Measurements from ENCODE around the gene ZCCHC14.
"Not testable (repeated sequence)": the region's sequence is repeated elsewhere in the genome, so short reads cannot be mapped to it uniquely, and the experiment has no call there.

ZCCHC14 gene

DNA sequence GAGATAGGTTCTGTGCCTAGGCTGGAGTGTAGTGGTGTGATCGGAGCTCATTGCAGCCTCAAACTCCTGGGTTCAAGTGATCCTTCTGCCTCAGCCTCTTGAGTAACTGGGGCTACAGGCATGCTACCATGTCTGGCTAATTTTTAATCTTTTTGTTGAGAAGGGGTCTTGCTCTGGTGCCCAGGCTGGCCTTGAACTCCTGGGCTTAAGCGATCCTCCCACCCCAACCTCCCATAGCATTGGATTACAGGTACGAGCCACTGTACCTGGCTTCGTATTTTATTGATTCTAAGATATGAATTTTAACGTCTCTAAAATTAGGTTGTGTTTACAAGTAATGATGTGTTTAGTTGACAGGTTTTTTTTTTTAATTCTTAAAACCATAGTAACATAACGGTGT lies 30.8 kb upstream of the ZCCHC14 start:
- not testable (repeated sequence) for DNase-seq

DNA sequence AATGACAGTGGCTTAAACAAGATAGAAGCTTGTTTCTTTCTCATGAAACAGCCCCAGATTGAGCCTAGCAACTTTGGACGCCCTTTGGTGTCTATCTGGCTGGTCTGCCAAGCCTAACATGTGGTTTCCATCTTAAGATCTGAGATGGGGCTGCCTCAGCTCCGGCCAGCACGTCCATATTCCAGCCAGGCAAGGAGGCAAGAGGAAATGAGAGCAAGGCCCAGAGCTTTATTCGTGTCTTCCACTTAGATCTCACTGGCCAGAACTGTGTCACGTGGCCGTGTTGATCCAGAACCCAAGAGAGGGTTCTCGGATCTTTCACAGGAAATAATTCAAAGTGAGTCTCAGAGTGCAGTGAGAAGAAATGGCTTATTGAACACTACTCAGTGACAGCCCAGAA lies 28.9 kb upstream of the ZCCHC14 start:
- DNase-seq: not testable (repeated sequence)

DNA sequence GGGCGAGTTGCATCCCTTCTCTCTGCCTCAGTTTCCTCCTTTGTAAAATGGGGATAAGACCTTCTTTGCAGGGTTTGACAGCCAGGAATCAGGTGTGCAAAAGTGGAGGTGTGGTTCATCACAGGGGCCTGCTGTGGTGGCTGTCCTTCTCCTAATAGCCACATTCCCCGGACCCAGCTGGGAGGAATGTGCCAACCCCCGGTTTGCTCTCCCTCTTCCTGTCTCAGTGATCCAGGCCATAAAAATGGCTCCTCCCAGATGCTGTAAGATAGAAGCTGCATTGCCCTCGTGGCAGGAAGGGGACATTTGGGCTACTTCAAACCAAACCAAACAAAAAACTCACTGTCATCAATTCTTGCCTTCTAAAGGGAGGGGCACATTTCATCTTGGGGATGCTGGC lies 26.3 kb upstream of the ZCCHC14 start:
- not testable (repeated sequence) for DNase-seq

DNA sequence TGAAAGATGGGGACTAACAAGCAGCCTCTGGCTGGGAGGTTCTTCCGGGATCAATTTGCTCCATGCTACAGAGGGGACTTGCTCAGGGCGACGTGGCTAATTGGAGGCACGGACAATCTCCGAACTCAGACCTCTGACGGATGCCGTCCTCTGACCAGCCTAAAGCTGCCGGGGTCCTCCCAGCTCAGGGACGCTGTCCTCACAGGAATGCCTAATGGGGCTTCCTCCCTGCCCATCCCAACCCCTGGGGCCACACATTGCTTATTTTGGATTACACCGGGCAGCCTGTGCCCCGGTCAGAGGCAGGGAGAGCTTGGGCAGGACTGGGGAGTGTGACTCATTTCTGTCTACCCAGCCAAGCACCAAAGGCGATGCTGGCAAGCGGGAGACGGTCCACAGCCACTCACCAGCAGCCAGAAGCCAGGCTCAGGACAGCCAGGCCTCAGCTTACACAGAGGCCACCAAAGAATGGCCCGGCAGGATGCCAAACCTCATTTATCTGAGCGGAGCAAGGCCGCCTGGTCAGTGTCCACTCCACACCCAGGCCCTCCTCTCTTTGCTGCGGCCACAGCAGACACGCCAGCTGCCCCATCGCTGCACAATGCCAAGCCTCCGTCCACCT lies 25.7 kb upstream of the ZCCHC14 start:
- not testable (repeated sequence) for DNase-seq

DNA sequence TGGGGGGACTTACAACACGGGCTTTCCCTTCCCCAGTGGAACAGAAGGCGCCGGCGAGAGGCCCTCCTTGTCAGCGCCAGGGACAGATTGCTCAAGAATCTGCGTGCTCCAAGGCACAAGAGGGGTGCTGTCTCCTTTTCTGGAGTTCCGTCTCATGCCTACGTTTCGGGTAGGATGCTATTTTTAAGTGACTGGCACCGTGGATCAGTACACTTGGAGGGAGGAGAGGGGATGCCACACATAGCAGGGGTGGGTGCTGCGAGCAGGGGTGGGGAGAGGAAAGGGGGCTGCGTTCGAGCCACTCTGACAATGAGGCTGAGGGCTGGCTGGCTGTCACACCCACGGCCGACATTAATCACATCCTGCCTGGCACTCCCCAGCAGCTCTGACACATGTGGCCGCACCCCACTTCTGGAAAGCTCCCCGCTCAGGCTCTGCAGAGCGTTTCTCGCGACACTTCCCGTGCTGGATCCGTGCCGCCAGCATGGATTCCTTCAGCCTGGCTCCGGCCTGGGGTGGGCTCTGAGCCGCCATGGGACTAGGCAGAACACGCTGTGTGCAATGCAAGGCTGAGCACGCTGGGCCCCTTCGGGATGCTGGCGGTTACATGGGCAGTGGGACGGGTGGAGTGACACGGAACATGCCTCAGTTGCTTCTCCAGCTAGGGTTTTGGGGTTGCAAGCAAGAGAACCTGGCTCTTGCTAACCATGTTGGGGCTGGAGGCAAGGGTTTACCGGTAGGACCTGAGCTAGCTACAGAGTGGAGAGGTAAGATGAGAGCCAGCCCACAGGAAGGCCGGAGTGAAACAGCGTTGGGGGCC lies 25.0 kb upstream of the ZCCHC14 start:
- DNase-seq: not testable (repeated sequence)

DNA sequence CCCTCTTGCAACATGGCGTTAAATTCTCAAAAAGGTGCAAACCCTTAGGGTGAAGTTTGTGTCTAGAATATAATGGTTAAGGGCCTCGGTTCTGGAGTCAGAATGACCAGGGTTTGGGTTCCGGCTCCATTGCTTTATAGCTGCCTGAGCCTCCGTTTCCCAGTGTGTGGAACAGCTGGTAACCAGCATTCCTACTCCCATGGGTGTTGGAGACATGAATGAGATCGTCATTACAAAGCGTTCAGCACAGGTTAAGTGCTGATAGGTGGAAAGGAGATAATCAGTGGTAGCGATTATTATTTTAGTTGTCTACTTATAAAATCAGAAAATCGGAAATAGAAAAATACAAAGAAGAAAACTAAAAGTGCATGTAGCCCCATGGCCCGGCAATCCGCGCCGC lies 23.5 kb upstream of the ZCCHC14 start:
- no peak for DNase-seq

DNA sequence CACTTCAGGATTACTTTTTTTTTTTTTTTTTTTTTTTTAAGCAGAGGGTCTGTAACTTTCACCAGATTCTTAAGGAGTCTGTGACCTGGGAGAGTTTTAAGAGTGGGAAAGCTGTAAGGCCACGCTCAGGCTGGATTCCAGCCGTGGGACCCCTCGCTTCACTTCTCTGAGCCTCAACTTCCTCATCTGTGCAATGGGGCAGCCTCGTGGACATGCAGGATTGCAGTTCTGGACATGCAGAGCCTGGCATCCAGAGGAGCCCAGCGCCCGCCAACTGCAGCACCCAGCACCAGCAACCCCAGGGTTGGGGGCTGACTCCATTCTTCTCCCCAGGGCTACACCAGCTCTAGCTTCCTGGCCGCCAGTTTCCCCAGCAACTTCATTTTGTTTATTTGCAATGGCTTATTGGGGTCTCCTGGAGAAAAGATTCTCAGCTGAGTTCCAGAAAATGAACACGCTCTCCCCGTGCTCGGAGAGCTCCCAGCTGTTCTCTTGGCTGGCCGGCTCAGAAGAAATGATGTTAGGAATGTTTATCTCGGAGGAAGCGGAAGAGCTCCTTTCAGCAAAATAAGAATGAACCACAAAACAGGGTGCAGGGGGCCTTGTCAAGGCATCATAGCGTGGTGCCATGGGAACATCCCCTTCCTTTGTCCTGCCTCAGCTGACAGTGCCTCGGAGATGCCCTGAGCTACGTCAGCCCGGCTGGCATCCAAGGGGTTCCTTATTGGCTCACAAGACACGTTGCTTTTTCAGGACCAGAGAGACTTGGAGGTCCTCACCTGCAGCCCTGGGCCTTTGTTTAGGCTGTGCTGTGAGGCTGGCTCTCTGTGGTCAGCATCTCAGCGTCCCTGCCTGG lies 22.9 kb upstream of the ZCCHC14 start:
- no peak for DNase-seq

DNA sequence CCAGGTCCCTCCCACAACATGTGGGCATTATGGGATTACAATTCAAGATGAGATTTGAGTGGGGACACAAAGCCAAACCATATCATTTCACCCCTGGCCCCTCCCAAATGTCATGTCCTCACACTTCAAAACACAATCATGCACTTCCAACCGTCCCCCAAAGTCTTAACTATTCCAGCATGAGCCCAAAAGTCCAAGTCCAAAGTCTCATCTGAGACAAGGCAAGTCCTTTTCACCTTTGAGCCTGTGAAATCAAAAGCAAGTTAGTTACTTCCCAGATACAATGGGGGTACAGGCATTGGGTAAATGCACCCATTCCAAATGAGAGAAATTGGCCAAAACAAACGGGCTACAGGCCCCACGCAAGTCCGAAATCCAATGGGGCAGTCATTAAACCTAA lies 17.0 kb upstream of the ZCCHC14 start:
- DNase-seq: not testable (repeated sequence)

DNA sequence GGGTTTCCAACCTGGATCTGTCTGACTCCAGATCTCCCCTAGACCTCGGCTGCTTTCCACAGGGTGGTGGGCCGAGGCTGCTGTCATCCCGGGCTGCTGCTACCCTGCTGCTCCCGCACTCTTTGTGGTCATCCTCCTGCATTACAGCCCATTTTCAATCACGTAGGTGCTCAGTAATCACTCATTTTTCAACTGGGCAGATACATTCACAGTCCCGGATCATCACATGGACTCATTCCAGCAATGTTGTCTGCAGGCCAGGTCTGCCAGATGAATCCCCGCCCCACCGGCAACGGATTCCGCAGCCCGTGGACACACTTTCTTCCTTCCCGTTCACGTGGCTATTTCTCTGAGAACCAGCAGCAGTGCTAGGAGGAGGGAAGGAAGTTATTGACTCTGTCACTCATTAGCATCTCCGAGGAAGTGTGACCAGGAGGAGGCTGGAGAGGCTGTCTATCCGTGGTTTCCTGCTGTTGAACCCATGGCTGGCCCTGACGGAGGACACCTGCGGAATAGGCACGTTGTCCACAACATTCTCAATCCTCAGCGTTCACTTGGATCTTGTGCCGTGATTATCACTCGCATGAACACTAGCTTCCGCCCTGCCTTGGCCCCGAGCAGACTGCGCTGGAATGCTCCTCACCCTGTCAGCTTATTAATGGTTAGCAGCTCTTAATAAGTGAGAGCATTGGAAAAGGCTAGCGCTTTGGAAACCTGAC lies 14.7 kb upstream of the ZCCHC14 start:
- DNase-seq: no peak

DNA sequence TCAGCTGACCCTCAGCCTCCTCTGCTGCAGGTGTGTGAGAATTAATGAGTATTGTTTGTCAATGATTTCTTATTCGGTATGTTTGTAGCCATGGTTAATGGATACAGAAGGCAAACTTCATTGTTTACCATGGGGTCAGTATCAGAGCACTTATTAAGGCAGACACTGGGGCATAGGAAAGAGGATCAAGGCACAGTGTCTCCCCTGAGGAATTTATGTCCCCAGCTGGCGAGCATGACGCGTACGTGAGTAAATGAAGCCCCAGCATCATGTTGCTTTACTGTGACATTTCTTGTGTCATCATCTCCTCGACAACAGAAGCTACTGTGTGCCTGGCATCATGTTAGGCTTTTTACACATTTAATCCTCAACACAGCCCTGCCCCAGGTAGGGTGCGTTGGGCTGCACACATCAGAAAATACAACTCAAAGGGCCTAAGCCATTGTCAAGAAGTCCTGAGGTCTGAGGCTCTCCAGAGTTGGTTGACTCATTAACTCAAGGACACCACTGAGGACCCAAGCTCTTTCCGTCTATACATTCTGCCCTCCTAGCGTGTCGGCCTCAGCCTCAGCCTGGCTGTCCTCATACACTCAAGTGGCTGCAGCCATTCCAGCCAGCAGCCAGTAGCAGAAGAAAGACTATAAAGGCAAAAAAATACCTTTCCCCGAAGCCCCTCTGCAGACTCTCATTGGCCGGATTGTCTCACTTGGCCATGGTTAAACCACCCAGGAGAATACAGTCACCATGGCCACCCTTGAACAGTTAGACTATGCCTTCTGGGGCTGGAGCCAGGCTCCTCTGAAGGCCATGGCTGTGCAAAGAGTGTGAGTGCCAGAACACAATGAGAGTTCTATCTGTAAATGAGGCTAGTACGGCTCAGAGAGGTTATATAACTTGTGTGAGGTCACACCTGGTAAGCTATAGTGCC lies 13.9 kb upstream of the ZCCHC14 start:
- DNase-seq: no peak

DNA sequence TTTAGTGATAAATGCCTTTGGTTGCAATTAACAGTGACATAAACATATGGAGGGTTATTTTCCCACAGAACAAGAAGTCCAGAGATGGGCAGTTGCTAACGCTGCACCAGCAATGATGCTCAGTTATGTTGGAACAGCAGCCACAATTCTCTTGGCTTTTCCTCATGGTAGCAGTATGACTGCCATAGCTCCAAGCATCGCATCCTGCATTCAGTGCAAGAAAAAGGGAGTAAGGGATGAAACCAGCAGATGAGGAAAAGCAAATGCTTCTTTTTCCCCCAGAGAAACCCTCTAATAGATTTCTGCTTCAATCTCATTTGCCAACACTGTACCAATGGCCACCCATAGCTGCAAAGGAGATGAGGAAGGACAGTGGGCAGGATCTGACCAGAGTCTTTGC lies 13.0 kb upstream of the ZCCHC14 start:
- no peak for DNase-seq

DNA sequence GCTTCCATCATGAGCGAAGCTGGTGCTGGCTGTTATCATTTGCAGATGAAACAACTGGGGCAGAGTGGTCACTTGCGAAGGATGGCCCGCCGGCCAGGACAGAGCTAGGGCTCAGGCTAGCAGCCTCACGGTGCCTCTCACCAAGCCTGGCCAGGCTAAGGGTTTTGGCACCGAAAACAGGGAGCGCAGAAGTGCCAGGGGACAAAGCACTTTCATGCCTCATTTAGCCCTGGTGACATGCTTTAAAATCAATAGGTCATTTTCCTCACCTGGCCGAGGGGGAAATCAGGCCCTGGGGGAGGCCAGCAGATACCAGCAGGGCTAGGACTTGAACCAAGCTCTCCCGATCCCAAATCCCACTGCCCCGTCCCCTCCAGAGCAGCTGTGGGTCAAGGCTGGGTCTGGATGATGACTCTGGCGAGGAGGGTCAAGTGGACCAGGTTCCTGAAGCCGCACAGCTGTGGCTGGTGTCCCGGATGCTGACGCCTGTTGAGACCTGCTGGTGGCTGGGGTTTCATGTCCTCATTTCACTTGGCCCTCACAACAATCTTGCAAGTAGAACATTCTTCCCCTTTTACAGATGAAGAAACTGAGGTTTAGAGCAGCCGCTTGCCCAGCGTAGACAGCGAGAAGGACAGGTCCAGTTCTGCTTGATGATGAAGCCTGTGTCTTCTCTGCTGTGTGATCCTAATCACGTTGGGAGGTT lies 10.6 kb upstream of the ZCCHC14 start:
- not testable (repeated sequence) for DNase-seq

DNA sequence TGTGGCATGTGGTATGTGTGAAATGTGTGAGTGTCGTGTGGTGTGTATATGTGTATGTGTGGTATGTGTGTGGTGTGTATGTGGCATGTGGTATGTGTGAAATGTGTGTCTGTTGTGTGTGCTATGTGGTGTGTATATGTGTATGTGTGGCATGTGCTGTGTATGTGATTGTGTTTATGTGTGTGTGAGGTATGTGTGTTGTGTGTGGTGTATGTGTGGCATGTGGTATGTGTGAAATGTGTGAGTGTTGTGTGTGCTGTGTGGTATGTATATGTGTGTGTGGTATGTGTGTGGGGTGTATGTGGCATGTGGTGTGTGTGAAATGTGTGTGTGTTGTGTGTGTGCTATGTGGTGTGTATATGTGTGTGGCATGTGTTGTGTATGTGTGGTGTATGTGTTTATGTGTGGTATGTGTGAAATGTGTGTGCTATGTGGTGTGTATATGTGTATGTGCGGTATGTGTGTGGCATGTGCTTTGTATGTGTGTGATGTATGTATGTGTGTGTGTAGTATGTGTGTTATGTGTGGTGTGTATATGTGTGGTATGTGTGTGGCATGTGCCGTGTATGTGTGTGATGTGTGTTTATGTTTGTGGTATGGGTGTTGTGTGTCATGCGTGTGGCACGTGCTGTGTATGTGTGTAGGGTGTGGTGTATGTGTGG lies 9.6 kb upstream of the ZCCHC14 start:
- no peak for DNase-seq

DNA sequence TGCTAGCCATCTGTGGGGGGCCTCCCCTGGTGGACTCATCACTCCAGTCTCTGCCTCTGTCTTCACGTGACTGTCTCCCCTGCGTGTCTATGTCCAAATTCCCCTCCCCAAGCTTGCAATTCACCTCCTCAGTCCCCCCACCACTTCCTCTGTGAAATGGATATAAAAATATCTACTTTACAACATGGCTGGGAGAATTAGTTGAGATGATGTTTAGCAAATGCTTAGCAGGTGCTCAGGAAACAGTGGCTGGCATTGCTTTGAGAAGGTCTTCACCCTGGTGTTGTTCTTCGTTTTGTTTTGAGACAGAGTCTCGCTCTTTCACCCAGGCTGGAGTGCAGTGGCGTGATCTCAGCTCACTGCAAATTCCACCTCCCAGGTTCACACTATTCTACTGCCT lies 8.3 kb upstream of the ZCCHC14 start:
- DNase-seq: no peak

DNA sequence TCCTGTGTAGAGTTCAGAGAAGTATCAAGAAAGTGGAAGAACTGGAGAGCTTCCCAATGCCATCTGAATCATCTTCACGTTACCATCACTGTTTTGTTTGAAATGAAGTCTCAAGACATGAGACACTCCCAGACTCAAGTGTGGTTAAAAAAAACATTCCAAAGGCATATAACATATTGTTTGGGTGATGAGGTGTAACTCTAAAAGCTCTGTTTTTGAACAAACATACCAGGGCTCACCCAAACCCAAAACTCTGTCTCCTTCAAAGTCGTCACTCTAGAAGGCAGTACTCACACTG lies 6.3 kb upstream of the ZCCHC14 start:
- no peak for DNase-seq

DNA sequence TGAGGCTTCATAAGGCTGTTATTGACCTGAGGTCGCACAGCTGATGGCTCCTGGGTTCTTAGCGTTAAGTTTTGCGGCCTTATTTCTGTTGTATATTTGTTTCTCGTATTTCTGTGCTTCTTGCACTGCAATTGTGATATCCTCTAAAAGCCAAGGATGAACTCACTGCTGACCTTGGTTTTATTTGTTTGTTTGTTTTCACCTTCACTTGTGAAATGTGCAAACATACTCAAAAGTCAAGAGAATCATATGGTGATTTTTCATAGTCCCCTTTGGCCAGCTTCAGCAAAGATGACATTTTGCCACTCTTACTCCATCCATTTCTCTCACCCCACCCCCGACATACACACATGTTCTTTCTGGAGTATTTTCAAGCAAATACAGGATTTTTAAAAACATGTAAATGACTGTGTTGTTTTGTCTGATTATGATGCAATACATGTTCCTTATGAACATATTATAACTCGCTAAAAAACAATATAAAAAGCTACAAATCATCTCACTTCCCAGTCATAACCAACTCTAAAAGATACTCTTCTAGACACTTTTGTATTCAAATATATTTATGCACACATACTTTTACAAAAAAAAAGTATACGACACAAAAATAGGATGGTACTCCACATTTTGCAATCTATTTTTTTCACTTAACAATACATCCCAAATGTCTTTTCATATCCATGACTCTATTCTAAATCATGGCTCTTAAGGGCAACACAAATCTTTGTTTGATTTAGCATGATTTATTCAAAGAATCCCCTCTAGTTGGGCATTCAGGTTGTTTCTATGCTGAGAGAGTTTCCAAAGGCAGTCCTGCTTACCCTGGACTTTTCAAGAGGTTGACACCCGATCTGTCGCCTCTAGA lies 5.7 kb upstream of the ZCCHC14 start:
- no peak for DNase-seq

DNA sequence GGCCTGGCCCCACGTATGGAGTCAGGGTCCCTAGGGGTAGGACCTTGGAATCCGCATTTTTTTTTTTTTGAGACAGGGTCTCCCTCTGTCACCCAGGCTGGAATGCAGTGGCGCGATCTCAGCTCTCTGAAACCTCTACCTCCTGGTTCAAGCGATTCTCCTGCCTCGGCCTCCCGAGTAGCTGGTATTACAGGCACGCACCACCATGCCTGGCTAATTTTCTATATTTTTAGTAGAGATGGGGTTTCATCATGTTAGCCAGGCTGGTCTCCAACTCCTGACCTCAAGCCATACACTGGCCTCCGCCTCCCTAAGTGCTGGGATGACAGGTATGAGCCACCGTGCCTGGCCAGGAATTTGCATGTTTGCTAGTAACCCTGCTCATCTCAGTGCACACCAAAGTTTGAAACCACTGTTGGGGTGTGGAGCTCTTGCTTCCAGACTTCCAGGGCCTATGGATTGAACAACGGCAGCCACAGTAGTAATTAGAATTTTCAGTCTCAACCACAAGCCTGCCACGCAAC lies 5.0 kb upstream of the ZCCHC14 start:
- DNase-seq: not testable (repeated sequence)

DNA sequence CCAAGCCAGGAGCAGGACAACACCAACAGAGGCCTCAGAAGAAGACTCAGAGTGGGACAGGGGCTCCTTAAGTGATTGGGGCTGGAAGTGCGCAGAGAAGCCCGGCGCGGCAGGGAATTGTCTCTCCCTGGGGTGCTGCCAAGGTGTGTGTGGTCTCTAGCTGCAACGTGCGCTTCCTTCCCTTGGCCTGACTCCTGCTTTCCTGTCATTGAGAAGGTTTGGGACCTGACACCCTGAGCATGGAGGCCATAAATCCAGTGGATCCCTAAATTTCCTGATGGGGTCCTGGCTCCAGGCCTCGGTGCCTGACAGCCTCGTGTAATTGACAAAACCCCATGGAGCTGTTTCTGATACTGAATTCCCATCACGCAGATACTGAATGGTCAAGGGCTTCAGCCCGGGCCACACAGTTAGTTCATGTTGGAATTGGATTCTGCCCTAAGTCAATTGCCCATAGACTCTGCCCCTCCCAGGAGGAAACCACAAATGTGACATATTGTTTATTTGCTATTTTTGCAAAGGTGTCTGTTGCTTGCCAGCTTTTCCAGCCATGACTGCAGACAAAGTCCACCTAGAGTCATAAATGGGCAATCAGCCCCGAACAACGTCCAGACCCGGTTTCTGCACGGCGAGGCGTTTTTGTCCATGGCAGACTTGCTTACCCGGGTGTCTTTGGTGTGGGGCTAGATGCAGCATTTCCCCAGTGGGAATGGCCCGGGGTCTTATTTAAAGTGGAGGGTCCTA lies 4.4 kb upstream of the ZCCHC14 start:
- DNase-seq: not testable (repeated sequence)

DNA sequence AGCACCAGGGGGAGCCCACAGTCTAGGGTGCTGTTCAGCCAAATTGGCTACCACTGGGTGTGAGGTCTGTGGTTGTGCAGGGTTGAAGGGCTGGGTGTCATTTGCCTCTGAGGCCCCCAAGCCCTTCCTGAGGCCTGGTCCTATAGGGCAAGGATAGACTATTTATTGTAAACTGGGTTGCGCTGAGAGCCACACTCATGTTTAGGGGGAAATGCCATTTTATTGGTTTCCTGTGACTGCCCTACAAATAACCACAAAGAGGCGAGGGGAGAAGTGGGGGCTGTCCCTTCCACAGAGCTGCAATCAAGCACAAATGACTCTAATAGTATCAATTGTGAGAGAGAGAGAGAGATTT lies 3.6 kb upstream of the ZCCHC14 start:
- peak; percentile 9 for DNase-seq
